ENCODE results near the gene FRG2B. TPM values are rescaled to one million over a fixed set of nuclear protein-coding genes. Genes with fewer than 3 reads are reported as not detected.
"Not testable (repeated sequence)": the region's sequence is repeated elsewhere in the genome, so short reads cannot be mapped to it uniquely, and the experiment has no call there.

Gene FRG2B
- total RNA-seq, 3 donors from 2014 or later, result 0.30 TPM; not detected in 2

- no peaks in the 10 kb centered on the region for H3K9me3 Mint-ChIP-seq
- no peaks in the 10 kb centered on the region for H3K4me1 Mint-ChIP-seq (ENCODE audit: low read depth)
- ATAC-seq, result no peak
- H3K27me3 Mint-ChIP-seq (ENCODE audit: low read depth), result peaks cover 17% of the 10 kb centered on the region
- DNase-seq, result no peak
- H3K36me3 Mint-ChIP-seq (ENCODE audit: insufficient read depth), result no peaks in the 10 kb centered on the region
- H3K4me3 Mint-ChIP-seq, result no peak overlapping the region
These were observed 10.0 kb downstream of the FRG2B start for GRCh38 chr10:133616371-133617130.

DNA sequence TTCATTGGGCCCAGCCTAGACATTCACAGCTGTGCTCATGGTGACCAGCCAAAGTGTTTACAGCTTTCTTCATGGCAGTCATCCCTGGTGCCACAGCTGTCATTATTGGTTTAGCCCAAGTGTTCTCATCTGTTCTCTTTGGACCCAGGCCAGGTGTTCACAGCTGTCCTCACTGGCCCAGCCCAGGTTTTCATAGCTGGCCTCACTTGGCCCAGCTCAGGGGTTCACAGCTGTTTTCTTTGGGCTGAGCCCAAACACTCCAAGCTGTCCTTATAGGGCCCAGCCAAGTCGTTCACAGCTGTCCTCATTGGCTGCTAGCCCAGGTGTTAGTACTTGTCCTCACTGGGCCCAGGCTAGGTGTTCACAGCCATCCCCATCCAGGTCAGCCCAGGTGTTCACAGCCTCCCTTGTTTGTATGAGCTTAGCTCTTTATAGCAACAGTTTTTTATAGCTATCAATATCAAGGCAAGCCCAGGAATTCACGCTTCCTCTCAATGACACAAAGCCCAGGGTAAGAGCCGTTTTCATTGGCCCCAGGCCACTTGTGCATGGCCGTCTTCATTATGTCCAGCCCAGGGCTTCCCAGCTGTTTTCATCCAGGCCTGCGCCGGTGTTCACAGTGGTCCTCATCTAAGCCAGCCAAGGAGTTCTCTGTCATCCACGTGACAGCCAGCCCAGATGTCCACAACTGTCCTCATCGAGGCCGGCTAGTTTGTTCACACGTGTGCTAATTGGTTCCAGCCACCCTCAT, 11.6 kb downstream of the FRG2B start:
- ATAC-seq, result no peak
- no peak for DNase-seq
- Mint-ChIP-seq H3K4me1 (ENCODE audit: low read depth) (no peaks in the 10 kb centered on the region), H3K4me3 (no peak overlapping the region), H3K9me3 (no peaks in the 10 kb centered on the region), H3K36me3 (ENCODE audit: insufficient read depth) (no peaks in the 10 kb centered on the region), H3K27me3 (ENCODE audit: low read depth) (peaks cover 18% of the 10 kb centered on the region)

GRCh38 chr10:133613699-133614098, 12.9 kb downstream of the FRG2B start:
- no peaks in the 10 kb centered on the region for H3K36me3 Mint-ChIP-seq (ENCODE audit: insufficient read depth)
- H3K4me3 Mint-ChIP-seq, result no peak overlapping the region
- H3K9me3 Mint-ChIP-seq, result no peaks in the 10 kb centered on the region
- H3K27me3 Mint-ChIP-seq (ENCODE audit: low read depth), result peaks cover 21% of the 10 kb centered on the region
- ATAC-seq (no peak), DNase-seq (no peak)
- no peaks in the 10 kb centered on the region for H3K4me1 Mint-ChIP-seq (ENCODE audit: low read depth)

DNA sequence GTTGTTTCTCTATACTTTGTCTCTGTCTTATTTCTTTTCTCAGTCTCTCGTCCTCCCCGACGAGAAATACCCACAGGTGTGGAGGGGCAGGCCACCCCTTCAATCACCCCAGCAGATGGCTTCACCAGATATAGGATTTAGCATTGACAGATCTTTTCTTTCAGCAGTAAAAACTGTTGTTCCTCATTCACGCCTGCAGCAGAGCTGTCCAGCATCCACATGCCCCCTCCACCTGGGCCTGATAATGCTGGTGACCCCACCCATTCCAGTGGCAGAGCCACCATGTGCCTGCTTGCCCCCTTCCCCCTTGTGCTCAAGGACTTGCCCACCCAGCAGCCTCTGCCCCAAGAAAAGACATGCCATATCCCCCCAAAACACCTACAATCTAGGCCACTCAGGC, 15.5 kb downstream of the FRG2B start:
- DNase-seq (no peak), ATAC-seq (no peak)
- no peaks in the 10 kb centered on the region for H3K9me3 Mint-ChIP-seq
- no peaks in the 10 kb centered on the region for H3K4me1 Mint-ChIP-seq (ENCODE audit: low read depth)
- no peak overlapping the region for H3K4me3 Mint-ChIP-seq
- peaks cover 36% of the 10 kb centered on the region for H3K27me3 Mint-ChIP-seq (ENCODE audit: low read depth)
- no peaks in the 10 kb centered on the region for H3K36me3 Mint-ChIP-seq (ENCODE audit: insufficient read depth)

GRCh38 chr10:133608855-133609254, 17.7 kb downstream of the FRG2B start:
- DNase-seq (no peak), ATAC-seq (no peak)
- Mint-ChIP-seq H3K36me3 (ENCODE audit: insufficient read depth) (no peaks in the 10 kb centered on the region), H3K9me3 (no peaks in the 10 kb centered on the region), H3K27me3 (ENCODE audit: low read depth) (peaks cover 51% of the 10 kb centered on the region), H3K4me3 (no peak overlapping the region), H3K4me1 (ENCODE audit: low read depth) (no peaks in the 10 kb centered on the region)

GRCh38 chr10:133603434-133603833, 23.2 kb downstream of the FRG2B start:
- not testable (repeated sequence) for ATAC-seq
- peaks cover 65% of the 10 kb centered on the region for H3K27me3 Mint-ChIP-seq (ENCODE audit: low read depth)

GRCh38 chr10:133600657-133601056, 25.9 kb downstream of the FRG2B start:
- no peaks in the 10 kb centered on the region for H3K4me1 Mint-ChIP-seq (ENCODE audit: low read depth)
- DNase-seq (no peak), ATAC-seq (no peak)
- no peaks in the 10 kb centered on the region for H3K9me3 Mint-ChIP-seq
- no peaks in the 10 kb centered on the region for H3K36me3 Mint-ChIP-seq (ENCODE audit: insufficient read depth)
- H3K27me3 Mint-ChIP-seq (ENCODE audit: low read depth), result peaks cover 67% of the 10 kb centered on the region
- no peak overlapping the region for H3K4me3 Mint-ChIP-seq

More at GRCh38 chr10:133603434-133603833, 23.2 kb downstream of the FRG2B start:
- not testable (repeated sequence) for DNase-seq; H3K36me3 Mint-ChIP-seq (ENCODE audit: insufficient read depth); H3K4me3 Mint-ChIP-seq; H3K4me1 Mint-ChIP-seq (ENCODE audit: low read depth); H3K9me3 Mint-ChIP-seq

GRCh38 chr10:133599869-133600268, 26.7 kb downstream of the FRG2B start:
- peaks cover 69% of the 10 kb centered on the region for H3K27me3 Mint-ChIP-seq (ENCODE audit: low read depth)
- H3K9me3 Mint-ChIP-seq; H3K4me1 Mint-ChIP-seq (ENCODE audit: low read depth); ATAC-seq; H3K36me3 Mint-ChIP-seq (ENCODE audit: insufficient read depth); DNase-seq; H3K4me3 Mint-ChIP-seq: not testable (repeated sequence)

DNA sequence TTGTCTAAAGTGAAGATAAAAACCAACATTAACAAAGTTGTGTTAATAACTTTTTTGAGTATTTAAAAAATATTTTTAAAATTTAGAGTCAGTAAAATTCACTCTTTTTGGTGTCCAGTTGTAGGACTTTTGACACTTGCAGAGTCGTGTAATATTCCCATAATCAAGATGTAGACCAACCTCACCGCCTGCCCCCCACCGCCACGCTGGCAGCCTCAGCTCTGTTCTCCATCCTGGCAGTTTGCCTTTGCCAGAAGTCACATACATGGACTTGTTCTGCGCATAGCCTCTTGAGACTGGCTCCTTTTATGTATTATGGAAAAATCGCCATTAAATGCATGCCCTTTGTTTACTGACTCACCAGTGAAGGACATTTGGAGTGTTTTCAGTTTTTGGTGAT, 33.9 kb downstream of the FRG2B start:
- no peak for ATAC-seq
- no peak for DNase-seq

DNA sequence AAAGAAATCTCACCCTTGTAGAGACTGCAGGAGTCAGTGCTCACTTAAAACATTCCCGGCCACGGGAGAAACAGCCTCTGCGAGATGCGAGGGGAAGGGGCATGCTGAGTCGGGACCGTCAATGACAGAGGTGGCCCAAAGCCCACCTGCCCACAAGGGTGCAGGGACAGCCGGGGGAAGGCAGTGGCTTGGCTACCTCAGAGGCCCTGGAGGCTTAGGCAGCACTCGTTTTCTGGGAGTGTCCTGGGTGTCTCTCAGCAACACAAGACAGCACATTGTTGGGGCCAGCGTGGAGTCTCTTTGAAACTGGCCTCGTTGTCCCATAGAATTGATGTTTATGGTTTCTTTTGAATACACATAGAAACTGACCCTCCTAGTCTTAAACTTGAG, 35.6 kb downstream of the FRG2B start:
- H3K4me1 Mint-ChIP-seq (ENCODE audit: low read depth), result no peaks in the 10 kb centered on the region
- DNase-seq (no peak), ATAC-seq (no peak)
- no peaks in the 10 kb centered on the region for H3K36me3 Mint-ChIP-seq (ENCODE audit: insufficient read depth)
- H3K27me3 Mint-ChIP-seq (ENCODE audit: low read depth), result peaks cover 40% of the 10 kb centered on the region
- no peak overlapping the region for H3K4me3 Mint-ChIP-seq
- H3K9me3 Mint-ChIP-seq, result no peaks in the 10 kb centered on the region

More for the DNA sequence above, 33.9 kb downstream of the FRG2B start:
- no peak overlapping the region for H3K4me3 Mint-ChIP-seq
- peaks cover 48% of the 10 kb centered on the region for H3K27me3 Mint-ChIP-seq (ENCODE audit: low read depth)
- H3K9me3 Mint-ChIP-seq, result no peaks in the 10 kb centered on the region
- no peaks in the 10 kb centered on the region for H3K4me1 Mint-ChIP-seq (ENCODE audit: low read depth)
- H3K36me3 Mint-ChIP-seq (ENCODE audit: insufficient read depth), result no peaks in the 10 kb centered on the region

DNA sequence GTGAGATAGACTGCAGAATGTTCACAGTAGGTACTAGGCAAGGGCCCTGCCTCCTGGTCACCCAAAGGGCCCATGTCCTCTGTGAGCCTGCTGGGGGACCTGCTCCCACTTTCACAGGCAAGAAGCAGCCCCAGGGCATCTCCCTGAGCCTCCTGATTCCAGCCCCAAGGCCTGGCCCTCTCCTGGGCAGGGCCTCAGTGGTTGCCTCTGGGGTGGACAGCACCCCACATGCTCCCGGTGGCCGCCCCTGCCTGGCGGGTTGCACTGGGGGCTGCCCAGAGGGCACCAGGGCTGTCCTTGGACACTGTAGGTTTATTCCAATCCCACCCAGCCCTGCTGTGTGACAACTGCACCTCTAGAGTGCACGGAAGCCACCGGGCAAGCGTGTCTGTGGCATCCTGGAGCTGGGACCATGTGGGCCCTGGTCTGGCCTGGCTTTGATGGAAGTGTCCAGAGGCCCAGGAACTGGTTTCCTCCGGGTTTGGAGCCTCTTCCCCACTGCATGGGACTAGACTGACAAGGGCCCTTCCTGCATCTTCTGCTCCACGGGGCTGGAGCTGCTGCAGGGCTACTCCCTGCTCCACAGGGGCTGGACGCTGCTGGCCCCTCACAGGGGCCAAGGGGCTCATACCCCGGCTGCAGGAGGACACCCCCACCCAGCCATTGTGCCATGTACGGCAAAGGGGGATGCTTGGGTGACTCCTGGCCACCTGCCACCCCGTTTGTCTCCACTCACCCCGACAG, 36.2 kb downstream of the FRG2B start:
- DNase-seq (no peak), ATAC-seq (no peak)
- no peaks in the 10 kb centered on the region for H3K36me3 Mint-ChIP-seq (ENCODE audit: insufficient read depth)
- no peaks in the 10 kb centered on the region for H3K4me1 Mint-ChIP-seq (ENCODE audit: low read depth)
- peaks cover 37% of the 10 kb centered on the region for H3K27me3 Mint-ChIP-seq (ENCODE audit: low read depth)
- no peaks in the 10 kb centered on the region for H3K9me3 Mint-ChIP-seq
- H3K4me3 Mint-ChIP-seq, result no peak overlapping the region

DNA sequence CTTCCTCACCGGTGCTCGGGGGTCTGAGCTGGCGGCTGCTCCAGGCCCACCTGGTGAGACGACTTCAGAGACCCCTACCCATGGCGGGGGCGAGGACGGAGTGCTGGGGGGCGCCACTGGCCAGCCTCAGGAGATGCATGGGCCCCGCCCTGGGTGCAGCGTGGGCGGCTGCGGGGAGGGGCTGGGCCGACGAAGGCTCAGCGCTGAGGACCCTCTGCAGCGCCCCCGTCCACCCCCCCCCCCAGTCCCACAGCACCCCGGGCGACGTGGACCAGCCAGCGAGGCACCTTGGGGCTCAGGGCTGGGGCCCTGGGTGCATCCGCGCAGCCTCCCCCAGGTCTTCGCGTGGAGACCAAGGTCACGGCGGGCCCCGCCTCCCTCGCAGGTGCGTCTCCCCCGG, 49.6 kb downstream of the FRG2B start:
- DNase-seq; H3K36me3 Mint-ChIP-seq (ENCODE audit: insufficient read depth); H3K4me1 Mint-ChIP-seq (ENCODE audit: low read depth); H3K4me3 Mint-ChIP-seq; H3K27me3 Mint-ChIP-seq (ENCODE audit: low read depth); ATAC-seq: not testable (repeated sequence)
- H3K9me3 Mint-ChIP-seq, result peaks cover 15% of the 10 kb centered on the region

Measured in activated T-cell treated with anti-CD3 and anti-CD28 coated beads, Interleukin-2, amount 50 U/mL, for 4 hours (primary cell).